ENCODE results near the gene USP53. TPM values are rescaled to one million over a fixed set of nuclear protein-coding genes. Genes with fewer than 3 reads are reported as not detected.
A peak's percentile ranks its signal among the peaks of the same experiment; 100 is the strongest.

Gene USP53
- total RNA-seq, 2 donors from 2014 or later: 33.9 to 41.8 TPM

DNA sequence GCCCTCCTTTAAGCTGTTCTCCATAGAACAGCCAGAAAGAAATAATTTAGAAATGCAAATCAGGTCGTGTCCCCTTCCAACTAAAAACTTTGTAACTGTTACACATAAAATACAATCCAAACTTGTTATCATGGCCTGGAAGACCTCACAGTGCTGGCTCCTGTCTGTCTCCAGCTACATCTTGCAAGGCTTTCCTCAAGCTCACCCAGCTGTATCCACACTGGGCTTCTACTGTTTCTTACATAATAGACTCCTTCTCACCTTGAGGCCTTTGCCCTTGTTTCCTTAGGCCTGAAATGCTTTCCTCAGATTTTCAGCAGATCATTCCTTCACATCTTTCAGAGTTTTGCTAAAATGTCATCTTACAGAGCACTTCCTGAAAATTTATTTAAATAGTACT, 33.5 kb upstream of the USP53 start:
- 79% methylated on average over 1 of the region's 1 CpG for WGBS
- no peaks in the 10 kb centered on the region for H3K36me3 ChIP-seq
- no peaks in the 10 kb centered on the region for H3K9me3 ChIP-seq
- intact Hi-C loops (cut with DNase I): no loop called here
- no peak overlapping the region for H3K4me3 ChIP-seq
- H3K27me3 ChIP-seq (replicated peaks; ENCODE audit: insufficient read depth): no peaks in the 10 kb centered on the region
- H3K4me1 ChIP-seq (replicated peaks): no peaks in the 10 kb centered on the region
- DNase-seq (ENCODE audit: low spot score): no peak
- TF ChIP-seq POLR2AphosphoS5 (IDR thresholded peaks at IDR 0.05) (no peak), POLR2A (IDR thresholded peaks at IDR 0.05) (no peak)
- TF ChIP-seq, protein P1, sequence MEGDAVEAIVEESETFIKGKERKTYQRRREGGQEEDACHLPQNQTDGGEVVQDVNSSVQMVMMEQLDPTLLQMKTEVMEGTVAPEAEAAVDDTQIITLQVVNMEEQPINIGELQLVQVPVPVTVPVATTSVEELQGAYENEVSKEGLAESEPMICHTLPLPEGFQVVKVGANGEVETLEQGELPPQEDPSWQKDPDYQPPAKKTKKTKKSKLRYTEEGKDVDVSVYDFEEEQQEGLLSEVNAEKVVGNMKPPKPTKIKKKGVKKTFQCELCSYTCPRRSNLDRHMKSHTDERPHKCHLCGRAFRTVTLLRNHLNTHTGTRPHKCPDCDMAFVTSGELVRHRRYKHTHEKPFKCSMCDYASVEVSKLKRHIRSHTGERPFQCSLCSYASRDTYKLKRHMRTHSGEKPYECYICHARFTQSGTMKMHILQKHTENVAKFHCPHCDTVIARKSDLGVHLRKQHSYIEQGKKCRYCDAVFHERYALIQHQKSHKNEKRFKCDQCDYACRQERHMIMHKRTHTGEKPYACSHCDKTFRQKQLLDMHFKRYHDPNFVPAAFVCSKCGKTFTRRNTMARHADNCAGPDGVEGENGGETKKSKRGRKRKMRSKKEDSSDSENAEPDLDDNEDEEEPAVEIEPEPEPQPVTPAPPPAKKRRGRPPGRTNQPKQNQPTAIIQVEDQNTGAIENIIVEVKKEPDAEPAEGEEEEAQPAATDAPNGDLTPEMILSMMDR (IDR thresholded peaks at IDR 0.05): no peak
- no peak overlapping the region for H3K27ac ChIP-seq

DNA sequence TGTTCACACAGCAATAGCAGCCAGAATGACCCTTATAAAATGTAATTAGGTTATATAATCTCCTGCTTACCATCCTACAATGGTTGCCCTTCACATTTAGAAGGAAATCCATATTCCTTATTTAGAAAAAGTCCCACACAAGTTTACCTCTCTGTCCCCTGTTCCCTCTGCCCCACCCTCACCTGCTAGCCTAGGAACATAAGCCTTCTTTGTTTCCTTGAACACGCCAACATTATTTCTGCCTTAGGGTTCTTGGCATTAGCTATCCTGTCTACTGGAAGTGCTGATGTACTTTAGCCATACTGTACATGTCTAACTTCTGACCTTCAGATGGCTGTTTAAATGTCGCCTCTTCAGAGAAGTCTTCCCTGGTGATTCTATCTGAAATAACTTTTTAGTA, 28.4 kb upstream of the USP53 start:
- WGBS: 63% methylated on average over 2 of the region's 2 CpGs

DNA sequence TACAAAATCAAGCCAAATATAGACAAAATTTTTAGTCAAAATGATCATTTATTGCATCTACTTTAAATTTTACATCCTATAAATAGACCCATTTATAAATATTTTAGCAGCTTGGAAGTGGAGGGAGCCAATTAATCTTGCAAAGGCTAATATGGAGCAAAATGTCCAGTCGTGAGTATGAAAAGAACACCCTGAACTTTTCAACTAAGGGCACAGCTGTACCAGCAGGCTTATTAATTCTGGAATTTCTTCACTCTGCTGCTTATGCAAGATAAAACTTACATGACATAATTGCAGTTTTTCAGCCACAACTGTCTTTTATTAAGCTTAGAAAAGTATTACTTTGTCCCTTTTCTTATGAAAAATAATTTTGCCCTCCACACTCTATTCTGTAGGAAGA, 22.9 kb upstream of the USP53 start:
- intact Hi-C loops (cut with DNase I): no loop called here

More for the DNA sequence above, 28.4 kb upstream of the USP53 start:
- H3K4me1 ChIP-seq (replicated peaks): no peaks in the 10 kb centered on the region
- TF ChIP-seq, protein P1 (IDR thresholded peaks at IDR 0.05): no peak
- H3K9me3 ChIP-seq: no peaks in the 10 kb centered on the region
- no peaks in the 10 kb centered on the region for H3K36me3 ChIP-seq
- DNase-seq (ENCODE audit: low spot score): no peak
- no peaks in the 10 kb centered on the region for H3K27me3 ChIP-seq (replicated peaks; ENCODE audit: insufficient read depth)
- H3K27ac ChIP-seq: no peak overlapping the region
- H3K4me3 ChIP-seq: no peak overlapping the region
- intact Hi-C loops (cut with DNase I): no loop called here

DNA sequence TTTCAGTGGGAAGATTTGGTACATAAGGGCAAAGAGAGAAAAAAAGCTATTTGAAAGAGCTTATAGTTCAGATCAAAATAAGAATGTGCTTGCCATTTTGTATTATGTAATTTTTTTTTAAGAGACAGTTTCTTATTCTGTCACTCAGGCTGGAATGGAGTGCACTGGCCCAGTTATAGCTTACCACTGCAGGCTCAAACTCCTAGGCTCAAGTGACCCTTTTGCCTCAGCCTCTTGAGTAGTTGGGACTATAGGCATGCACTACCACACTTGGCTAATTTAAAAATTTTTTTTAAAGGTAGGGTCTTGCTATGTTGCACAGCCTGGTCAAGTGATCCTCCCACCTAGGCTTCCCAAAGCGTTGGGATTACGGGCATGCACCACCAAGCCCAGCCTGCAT, 22.2 kb upstream of the USP53 start:
- TF ChIP-seq POLR2AphosphoS5 (IDR thresholded peaks at IDR 0.05): no peak
- no peak for TF ChIP-seq POLR2A (IDR thresholded peaks at IDR 0.05)
- TF ChIP-seq, protein P1 (IDR thresholded peaks at IDR 0.05): no peak
- intact Hi-C loops (cut with DNase I): no loop called here
- H3K27ac ChIP-seq: peak overlapping the region in 1 of 2 donors; percentile 28

More for the DNA sequence above, 22.9 kb upstream of the USP53 start:
- Histone ChIP-seq H3K9me3 (no peaks in the 10 kb centered on the region), H3K27me3 (replicated peaks; ENCODE audit: insufficient read depth) (no peaks in the 10 kb centered on the region), H3K4me1 (replicated peaks) (no peaks in the 10 kb centered on the region), H3K36me3 (no peaks in the 10 kb centered on the region), H3K4me3 (no peak overlapping the region), H3K27ac (peak overlapping the region; percentile 23 to 47)
- TF ChIP-seq POLR2AphosphoS5 (IDR thresholded peaks at IDR 0.05) (no peak), POLR2A (IDR thresholded peaks at IDR 0.05) (no peak)
- TF ChIP-seq, protein P1 (IDR thresholded peaks at IDR 0.05): no peak
- DNase-seq (ENCODE audit: low spot score): no peak
- WGBS: 29% methylated on average over 1 of the region's 1 CpG

DNA sequence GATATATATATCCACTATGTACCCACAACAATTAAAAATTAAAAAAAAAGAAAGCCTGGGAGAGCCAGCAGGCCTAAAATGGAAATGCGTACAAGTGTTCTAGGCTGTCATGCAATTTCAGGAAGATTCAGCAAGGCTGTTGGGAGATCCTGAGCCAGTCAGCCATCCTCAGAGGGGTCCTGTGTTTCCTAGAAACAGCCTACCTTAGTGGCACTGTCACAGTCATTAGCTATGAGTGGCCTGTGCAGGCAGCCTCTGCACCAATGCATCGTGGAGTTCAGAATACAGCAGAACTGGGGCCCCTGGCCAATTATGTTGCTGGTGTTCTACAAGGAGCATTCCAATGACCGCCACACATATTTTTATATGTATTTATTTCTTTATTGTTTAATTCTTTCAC, 21.0 kb upstream of the USP53 start:
- TF ChIP-seq, protein P1 (IDR thresholded peaks at IDR 0.05): no peak
- no peak for TF ChIP-seq POLR2AphosphoS5 (IDR thresholded peaks at IDR 0.05)
- TF ChIP-seq POLR2A (IDR thresholded peaks at IDR 0.05): no peak
- H3K27ac ChIP-seq: no peak overlapping the region
- H3K27me3 ChIP-seq (replicated peaks; ENCODE audit: insufficient read depth): no peaks in the 10 kb centered on the region
- no peaks in the 10 kb centered on the region for H3K9me3 ChIP-seq
- intact Hi-C loops (cut with DNase I): no loop called here
- no peak for DNase-seq (ENCODE audit: low spot score)
- H3K4me1 ChIP-seq (replicated peaks): no peaks in the 10 kb centered on the region
- 93% methylated on average over 3 of the region's 3 CpGs for WGBS
- no peak overlapping the region for H3K4me3 ChIP-seq
- H3K36me3 ChIP-seq: no peaks in the 10 kb centered on the region

More for the DNA sequence above, 22.2 kb upstream of the USP53 start:
- WGBS: 75% methylated on average over 2 of the region's 2 CpGs
- no peaks in the 10 kb centered on the region for H3K27me3 ChIP-seq (replicated peaks; ENCODE audit: insufficient read depth)
- no peaks in the 10 kb centered on the region for H3K4me1 ChIP-seq (replicated peaks)
- no peaks in the 10 kb centered on the region for H3K9me3 ChIP-seq
- no peak for DNase-seq (ENCODE audit: low spot score)
- no peak overlapping the region for H3K4me3 ChIP-seq
- H3K36me3 ChIP-seq: no peaks in the 10 kb centered on the region
